ENCODE measurements around the gene USP12.

The USP12 gene

DNA sequence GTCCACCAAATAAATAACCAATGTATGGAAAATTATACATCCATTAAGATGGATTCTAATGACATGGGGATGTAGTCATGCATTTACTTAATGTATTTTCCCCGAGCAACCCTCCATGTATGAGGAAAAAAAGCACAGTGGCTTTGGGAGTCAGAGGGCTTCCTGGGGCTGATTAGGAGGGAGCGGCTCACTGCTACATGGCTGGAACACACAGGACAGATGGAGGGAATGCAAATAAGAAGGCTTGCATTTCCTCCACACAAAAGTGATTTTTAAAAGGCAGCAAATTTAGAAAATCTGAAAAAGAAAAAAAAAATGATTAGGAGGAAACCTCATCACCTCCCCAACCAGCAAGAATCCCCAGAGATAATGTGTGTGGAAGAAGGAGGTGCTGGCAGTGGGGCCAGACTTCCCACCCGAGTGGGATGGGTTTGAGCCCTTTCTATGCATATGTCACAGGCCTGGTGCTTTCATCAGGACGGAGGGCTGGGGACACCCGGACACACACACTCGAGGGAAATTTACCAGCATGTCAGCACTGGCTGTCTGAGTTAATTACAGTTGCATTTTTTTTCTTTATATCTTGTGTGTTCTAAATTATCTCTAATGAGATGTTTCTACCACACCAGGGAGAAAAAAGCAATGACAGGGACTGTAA lies 118.9 kb downstream of the USP12 start:
- no peaks in the 10 kb centered on the region for H3K9me3 Mint-ChIP-seq
- no peak overlapping the region for H3K27ac Mint-ChIP-seq
- H3K27me3 Mint-ChIP-seq, result no peaks in the 10 kb centered on the region
- H3K36me3 Mint-ChIP-seq, result peaks cover 22 to 44% of the 10 kb centered on the region in 2 donors
- no peak overlapping the region for H3K4me3 Mint-ChIP-seq
- H3K4me1 Mint-ChIP-seq, result peaks cover 10% of the 10 kb centered on the region in 2 donors
- ATAC-seq (replicated peaks) (no peak), DNase-seq (no peak)

DNA sequence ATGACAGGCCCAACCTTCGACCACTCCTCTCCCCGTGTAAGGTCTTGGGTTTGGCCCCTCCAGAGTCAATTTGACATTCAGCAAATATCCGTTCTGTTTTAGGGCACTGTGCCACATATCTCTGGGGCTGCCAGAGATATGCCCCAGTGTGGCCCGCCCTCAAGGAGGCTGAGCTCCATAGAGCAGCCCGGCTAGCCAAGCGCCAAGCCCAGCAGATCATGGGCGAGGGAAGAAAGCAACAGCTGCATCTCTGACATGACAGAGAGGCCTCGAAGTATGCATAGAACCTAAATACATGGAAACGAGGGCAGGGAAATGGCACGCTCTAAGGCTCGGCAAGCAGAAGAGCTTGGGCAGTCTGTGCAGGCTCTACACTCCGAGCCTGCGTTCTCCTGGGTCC lies 124.5 kb downstream of the USP12 start:
- peaks cover 5 to 14% of the 10 kb centered on the region in 2 donors for H3K4me1 Mint-ChIP-seq
- DNase-seq (no peak), ATAC-seq (replicated peaks) (no peak)
- H3K9me3 Mint-ChIP-seq, result no peaks in the 10 kb centered on the region
- H3K4me3 Mint-ChIP-seq, result no peak overlapping the region
- H3K36me3 Mint-ChIP-seq, result peaks cover 12 to 24% of the 10 kb centered on the region in 2 donors
- no peaks in the 10 kb centered on the region for H3K27me3 Mint-ChIP-seq
- H3K27ac Mint-ChIP-seq, result no peak overlapping the region

DNA sequence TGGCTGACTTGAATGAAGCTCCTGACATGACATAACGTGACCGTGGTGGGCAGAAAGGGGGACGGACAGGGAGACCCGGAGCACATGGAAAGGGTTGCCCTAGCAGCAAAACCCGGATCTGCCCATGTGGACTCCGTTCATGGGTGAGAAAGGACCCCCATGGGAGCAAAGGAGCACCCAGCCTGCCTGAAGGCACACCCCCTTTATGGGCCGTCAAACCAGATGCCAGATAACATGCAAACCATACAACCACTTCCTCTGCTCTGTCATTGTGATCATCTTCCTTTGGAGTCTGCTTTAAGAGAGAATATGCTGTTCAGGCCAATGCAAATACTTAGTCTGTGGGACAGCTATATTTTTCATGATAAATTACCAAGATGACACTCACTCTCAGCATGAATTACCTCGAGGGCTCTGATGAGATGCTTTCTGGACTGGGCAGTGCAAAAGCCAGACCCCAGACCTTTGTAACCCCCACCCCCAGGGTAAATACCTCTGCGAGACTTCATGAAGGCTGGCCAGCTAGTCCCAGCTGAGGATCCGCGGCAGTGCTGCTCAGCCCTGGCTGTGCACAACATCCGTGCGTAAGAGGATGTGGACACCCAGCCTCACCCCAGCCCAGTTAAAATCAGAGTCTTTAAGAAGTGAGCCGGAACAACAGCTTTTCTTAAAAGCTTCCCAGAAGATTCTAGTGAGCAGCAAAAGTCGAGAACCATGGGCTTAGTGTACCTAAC lies 126.6 kb downstream of the USP12 start:
- Mint-ChIP-seq H3K27ac (no peak overlapping the region), H3K4me3 (no peak overlapping the region), H3K9me3 (no peaks in the 10 kb centered on the region), H3K27me3 (peaks cover 0 to 4% of the 10 kb centered on the region in 2 donors), H3K4me1 (peaks cover 5 to 19% of the 10 kb centered on the region in 2 donors), H3K36me3 (peaks cover 8 to 15% of the 10 kb centered on the region in 2 donors)
- DNase-seq (no peak), ATAC-seq (replicated peaks) (peak; percentile 64 to 68)

DNA sequence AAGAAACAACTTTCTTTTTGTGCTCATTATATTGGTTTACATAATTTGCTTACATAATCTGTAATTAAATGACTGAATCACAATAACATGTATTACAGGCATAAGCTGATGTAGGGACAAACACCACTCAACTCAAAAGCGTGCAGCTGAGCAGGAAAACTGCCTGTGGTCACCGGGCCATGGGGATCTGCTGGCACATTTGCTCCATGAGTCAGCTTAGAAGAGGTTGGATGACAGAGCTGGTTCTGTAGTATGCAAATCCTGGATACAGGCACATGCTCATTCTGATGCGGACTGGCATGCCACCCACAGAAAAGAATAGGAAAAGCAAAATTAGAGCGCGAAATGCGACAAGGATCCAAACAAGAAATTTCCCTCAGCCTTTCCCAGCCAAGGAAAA lies 128.6 kb downstream of the USP12 start:
- H3K36me3 Mint-ChIP-seq, result peaks cover 2 to 7% of the 10 kb centered on the region in 2 donors
- ATAC-seq (replicated peaks) (peak in 1 of 2 donors; percentile 27), DNase-seq (no peak)
- no peak overlapping the region for H3K27ac Mint-ChIP-seq
- H3K4me3 Mint-ChIP-seq, result no peak overlapping the region
- peaks cover 5 to 18% of the 10 kb centered on the region in 2 donors for H3K4me1 Mint-ChIP-seq
- H3K9me3 Mint-ChIP-seq, result no peaks in the 10 kb centered on the region
- H3K27me3 Mint-ChIP-seq, result peaks cover 0 to 4% of the 10 kb centered on the region in 2 donors

DNA sequence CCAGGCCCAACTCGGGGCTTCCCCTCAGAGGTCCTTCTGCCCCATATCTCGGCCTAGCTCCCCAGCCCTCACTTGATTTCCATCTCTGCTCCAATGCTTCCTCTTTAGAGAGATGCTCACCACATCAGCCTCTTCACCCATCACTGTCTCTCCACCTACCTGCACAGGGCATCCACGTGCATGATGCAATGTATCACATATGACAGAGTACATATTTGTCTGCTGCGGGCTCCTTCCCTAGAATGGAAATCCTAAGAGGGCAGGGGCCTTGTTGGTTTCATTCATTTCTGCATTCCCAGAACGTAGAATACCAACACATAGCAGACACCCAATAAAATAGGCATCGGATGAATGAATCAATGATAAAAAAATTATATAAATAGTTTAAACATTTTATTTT lies 130.3 kb downstream of the USP12 start:
- ATAC-seq (replicated peaks) (peak; percentile 12 to 34), DNase-seq (no peak)
- H3K27me3 Mint-ChIP-seq, result peaks cover 0 to 12% of the 10 kb centered on the region in 2 donors
- no peak overlapping the region for H3K27ac Mint-ChIP-seq
- H3K4me1 Mint-ChIP-seq, result peaks cover 8 to 18% of the 10 kb centered on the region in 2 donors
- H3K4me3 Mint-ChIP-seq, result no peak overlapping the region
- no peaks in the 10 kb centered on the region for H3K9me3 Mint-ChIP-seq
- peaks cover 0 to 7% of the 10 kb centered on the region in 2 donors for H3K36me3 Mint-ChIP-seq

GRCh38 chr13:27040826-27041108 lies 130.8 kb downstream of the USP12 start:
- Mint-ChIP-seq H3K9me3 (no peaks in the 10 kb centered on the region), H3K4me1 (peaks cover 11 to 18% of the 10 kb centered on the region in 2 donors), H3K27ac (peak overlapping the region; percentile 44), H3K27me3 (peaks cover 2 to 13% of the 10 kb centered on the region in 2 donors), H3K36me3 (peaks cover 0 to 7% of the 10 kb centered on the region in 2 donors), H3K4me3 (no peak overlapping the region)
- no peak for ATAC-seq (replicated peaks)
- DNase-seq, result no peak

- DNase-seq (no peak), ATAC-seq (replicated peaks) (no peak)
- no peak overlapping the region for H3K27ac Mint-ChIP-seq
- H3K36me3 Mint-ChIP-seq, result peaks cover 0 to 6% of the 10 kb centered on the region in 2 donors
- no peaks in the 10 kb centered on the region for H3K9me3 Mint-ChIP-seq
- H3K4me1 Mint-ChIP-seq, result peaks cover 19 to 21% of the 10 kb centered on the region in 2 donors
- peaks cover 15 to 22% of the 10 kb centered on the region in 2 donors for H3K27me3 Mint-ChIP-seq
- no peak overlapping the region for H3K4me3 Mint-ChIP-seq
Observed at GRCh38 chr13:27039171-27039701, 132.4 kb downstream of the USP12 start.

DNA sequence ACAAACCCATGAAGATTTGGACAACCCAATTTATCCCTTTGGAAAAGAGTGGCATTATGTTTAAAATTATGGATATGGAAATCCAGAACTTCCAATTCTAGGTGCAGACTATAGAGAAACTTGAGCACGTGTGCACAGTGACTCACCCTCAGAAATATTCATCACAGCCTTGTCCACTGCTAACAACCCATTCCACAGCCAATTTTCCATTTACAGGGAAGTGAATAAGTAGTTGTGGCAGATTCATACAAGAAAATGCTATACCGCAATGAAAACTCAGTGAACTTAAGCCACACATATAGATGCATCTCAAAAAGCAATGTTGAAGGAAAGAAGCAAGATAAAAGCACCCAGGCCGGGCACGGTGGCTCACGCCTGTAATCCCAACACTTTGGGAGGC lies 133.3 kb downstream of the USP12 start:
- no peak overlapping the region for H3K4me3 Mint-ChIP-seq
- ATAC-seq (replicated peaks) (no peak), DNase-seq (no peak)
- peaks cover 0 to 4% of the 10 kb centered on the region in 2 donors for H3K36me3 Mint-ChIP-seq
- H3K27me3 Mint-ChIP-seq, result peaks cover 20 to 22% of the 10 kb centered on the region in 2 donors
- no peaks in the 10 kb centered on the region for H3K9me3 Mint-ChIP-seq
- H3K4me1 Mint-ChIP-seq, result peaks cover 19 to 20% of the 10 kb centered on the region in 2 donors
- H3K27ac Mint-ChIP-seq, result no peak overlapping the region

DNA sequence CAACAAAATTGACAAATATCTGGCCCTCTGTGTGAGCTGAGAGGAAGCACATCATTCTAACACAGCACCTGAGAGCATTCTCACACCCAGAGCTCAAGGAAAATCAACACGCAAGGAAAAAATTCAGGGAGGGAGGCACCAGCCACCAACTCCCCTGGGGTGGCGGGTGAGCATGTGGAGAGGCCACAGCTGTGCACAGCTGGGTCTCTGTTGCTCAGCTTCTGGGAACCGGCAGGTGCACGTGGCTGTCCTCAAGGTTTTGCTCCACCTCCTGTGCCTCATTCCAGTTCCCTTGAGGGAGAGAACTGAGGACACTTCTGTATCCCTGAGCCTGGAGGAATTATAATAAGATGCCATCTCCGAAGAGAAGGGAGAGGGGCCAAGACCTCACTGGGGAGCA lies 134.0 kb downstream of the USP12 start:
- H3K36me3 Mint-ChIP-seq, result peaks cover 0 to 4% of the 10 kb centered on the region in 2 donors
- no peak overlapping the region for H3K27ac Mint-ChIP-seq
- DNase-seq (no peak), ATAC-seq (replicated peaks) (no peak)
- H3K9me3 Mint-ChIP-seq, result no peaks in the 10 kb centered on the region
- H3K4me1 Mint-ChIP-seq, result peaks cover 14 to 19% of the 10 kb centered on the region in 2 donors
- H3K27me3 Mint-ChIP-seq, result peaks cover 20 to 22% of the 10 kb centered on the region in 2 donors
- no peak overlapping the region for H3K4me3 Mint-ChIP-seq

GRCh38 chr13:27037171-27037570 lies 134.4 kb downstream of the USP12 start:
- DNase-seq, result no peak
- peaks cover 14 to 19% of the 10 kb centered on the region in 2 donors for H3K4me1 Mint-ChIP-seq
- peaks cover 0 to 4% of the 10 kb centered on the region in 2 donors for H3K36me3 Mint-ChIP-seq
- H3K27me3 Mint-ChIP-seq, result peaks cover 20 to 22% of the 10 kb centered on the region in 2 donors
- H3K27ac Mint-ChIP-seq, result no peak overlapping the region
- no peak for ATAC-seq (replicated peaks)
- H3K9me3 Mint-ChIP-seq, result no peaks in the 10 kb centered on the region
- no peak overlapping the region for H3K4me3 Mint-ChIP-seq

- Mint-ChIP-seq H3K4me3 (no peak overlapping the region), H3K27me3 (peaks cover 20 to 22% of the 10 kb centered on the region in 2 donors), H3K4me1 (peaks cover 14 to 19% of the 10 kb centered on the region in 2 donors), H3K9me3 (no peaks in the 10 kb centered on the region), H3K36me3 (peaks cover 0 to 3% of the 10 kb centered on the region in 2 donors), H3K27ac (no peak overlapping the region)
- DNase-seq, result no peak
- ATAC-seq (replicated peaks), result no peak
Observed at GRCh38 chr13:27036236-27036981, 135.2 kb downstream of the USP12 start.

- H3K27me3 Mint-ChIP-seq, result peaks cover 18 to 20% of the 10 kb centered on the region in 2 donors
- peaks cover 11 to 19% of the 10 kb centered on the region in 2 donors for H3K4me1 Mint-ChIP-seq
- H3K27ac Mint-ChIP-seq, result no peak overlapping the region
- DNase-seq, result no peak
- H3K4me3 Mint-ChIP-seq, result no peak overlapping the region
- H3K9me3 Mint-ChIP-seq, result no peaks in the 10 kb centered on the region
- ATAC-seq (replicated peaks), result no peak
- no peaks in the 10 kb centered on the region for H3K36me3 Mint-ChIP-seq
Observed at GRCh38 chr13:27035892-27036235, 135.7 kb downstream of the USP12 start.

GRCh38 chr13:27034678-27035111 lies 136.9 kb downstream of the USP12 start:
- Mint-ChIP-seq H3K36me3 (no peaks in the 10 kb centered on the region), H3K27ac (peak overlapping the region; percentile 7), H3K27me3 (peaks cover 18 to 20% of the 10 kb centered on the region in 2 donors), H3K4me1 (peaks cover 10 to 19% of the 10 kb centered on the region in 2 donors), H3K4me3 (peak overlapping the region; percentile 55 to 63), H3K9me3 (no peaks in the 10 kb centered on the region)
- no peak for DNase-seq
- ATAC-seq (replicated peaks), result no peak

DNA sequence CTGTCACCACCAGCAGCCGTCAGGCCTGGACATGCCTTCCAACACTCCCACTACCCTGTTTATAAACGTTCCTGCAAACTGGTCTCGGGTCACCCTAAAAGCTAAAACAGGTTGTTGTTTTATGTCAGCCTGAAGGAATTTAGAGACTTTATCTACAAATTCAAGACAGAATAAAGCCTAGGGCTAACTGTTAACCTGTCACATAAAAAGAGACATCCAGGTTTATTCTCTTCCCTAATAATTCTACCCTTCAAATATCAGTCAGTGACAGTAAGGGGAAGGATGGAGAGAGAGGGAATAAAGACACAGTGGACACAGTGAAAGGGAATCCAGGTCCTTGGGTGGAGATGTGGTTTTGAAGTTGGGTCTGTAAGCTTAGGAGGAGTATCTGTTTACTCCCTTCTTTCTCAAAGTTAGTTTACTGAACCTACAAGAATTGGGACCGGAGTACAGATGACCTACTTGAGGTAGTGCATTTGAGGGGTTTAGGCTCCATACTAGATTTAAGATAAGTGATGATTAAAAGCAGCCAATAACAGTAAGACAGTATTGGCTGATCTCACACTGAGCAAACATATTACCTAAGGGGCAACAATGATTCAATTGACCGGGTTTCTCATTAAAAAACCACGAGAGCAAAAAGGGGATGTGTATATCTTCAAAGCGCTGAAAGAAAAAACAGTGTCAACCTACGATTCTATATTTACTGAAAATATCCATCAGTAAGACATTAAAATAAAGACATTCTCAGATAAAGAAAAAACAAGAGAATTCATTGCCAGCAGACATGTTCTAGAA lies 142.7 kb downstream of the USP12 start:
- Mint-ChIP-seq H3K27ac (no peak overlapping the region), H3K4me3 (no peak overlapping the region), H3K36me3 (no peaks in the 10 kb centered on the region), H3K4me1 (peaks cover 13% of the 10 kb centered on the region in 2 donors), H3K27me3 (peaks cover 1 to 9% of the 10 kb centered on the region in 2 donors), H3K9me3 (no peaks in the 10 kb centered on the region)
- no peak for DNase-seq
- no peak for ATAC-seq (replicated peaks)

All from stimulated activated naive B cell treated with anti-CD40 and anti-IgM and Interleukin-4, amounts not matched to agents 10 μg/mL and 1 μg/mL and 100 μg/mL, for 72 hours (primary cell).